AG10803 (cell line): ENCODE data around the gene SAMD10.

Experiments
- DNase-seq: peaks from one replicate; pipeline ENCODE4 v3.0.0; 2010; ENCODE audit warnings: low read depth
- H3K4me3 ChIP-seq: 2 replicates; pipeline ENCODE4 v1.5.1; 2011; ENCODE audit warnings: mild to moderate bottlenecking, low read length, control low read depth
- TF ChIP-seq, protein P1 (sequence below): conservative IDR thresholded peaks from 2 replicates; pipeline ENCODE4 v1.5.1; 2011; ENCODE audit warnings: mild to moderate bottlenecking, low read length, control low read depth, inconsistent platforms

The SAMD10 gene

DNA sequence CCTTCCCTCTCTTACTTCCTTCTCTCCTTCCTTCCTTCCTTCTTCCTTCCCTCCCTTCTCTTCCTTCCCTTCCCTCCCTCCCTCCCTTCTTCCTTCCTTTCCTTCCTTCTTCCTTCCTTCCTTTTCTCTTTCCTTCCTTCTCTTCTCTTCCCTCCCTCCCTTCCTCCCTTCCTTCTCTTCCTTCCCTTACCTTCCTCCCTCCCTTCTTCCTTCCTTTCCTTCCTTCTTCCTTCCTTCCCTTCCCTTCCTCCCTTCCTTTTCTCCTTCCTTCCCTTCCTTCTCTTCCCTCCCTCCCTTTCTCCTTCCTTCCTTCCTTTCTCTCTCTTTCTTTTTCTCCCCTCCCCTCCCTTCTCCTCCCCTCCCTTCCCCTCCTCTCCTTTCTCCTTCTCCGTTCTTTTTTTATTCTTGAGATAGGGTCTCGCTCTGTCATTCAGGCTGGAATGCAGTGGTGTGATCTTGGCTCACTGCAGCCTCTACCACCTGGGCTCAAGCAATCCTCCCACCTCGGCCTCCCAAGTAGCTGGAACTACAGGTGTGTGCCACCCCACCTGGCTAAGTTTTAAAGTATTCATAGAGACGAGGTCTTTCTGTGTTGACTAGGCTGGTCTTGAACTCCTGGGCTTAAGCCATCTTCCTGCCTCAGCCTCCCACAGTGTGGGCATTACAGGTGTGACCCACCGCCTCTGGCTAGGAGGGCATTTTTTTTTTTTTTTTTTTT, 8.6 kb downstream of the SAMD10 start:
- H3K4me3 ChIP-seq = no peak overlapping the region; the same call in 1 of the 2 replicates
- no peak for DNase-seq
- TF ChIP-seq, protein P1, sequence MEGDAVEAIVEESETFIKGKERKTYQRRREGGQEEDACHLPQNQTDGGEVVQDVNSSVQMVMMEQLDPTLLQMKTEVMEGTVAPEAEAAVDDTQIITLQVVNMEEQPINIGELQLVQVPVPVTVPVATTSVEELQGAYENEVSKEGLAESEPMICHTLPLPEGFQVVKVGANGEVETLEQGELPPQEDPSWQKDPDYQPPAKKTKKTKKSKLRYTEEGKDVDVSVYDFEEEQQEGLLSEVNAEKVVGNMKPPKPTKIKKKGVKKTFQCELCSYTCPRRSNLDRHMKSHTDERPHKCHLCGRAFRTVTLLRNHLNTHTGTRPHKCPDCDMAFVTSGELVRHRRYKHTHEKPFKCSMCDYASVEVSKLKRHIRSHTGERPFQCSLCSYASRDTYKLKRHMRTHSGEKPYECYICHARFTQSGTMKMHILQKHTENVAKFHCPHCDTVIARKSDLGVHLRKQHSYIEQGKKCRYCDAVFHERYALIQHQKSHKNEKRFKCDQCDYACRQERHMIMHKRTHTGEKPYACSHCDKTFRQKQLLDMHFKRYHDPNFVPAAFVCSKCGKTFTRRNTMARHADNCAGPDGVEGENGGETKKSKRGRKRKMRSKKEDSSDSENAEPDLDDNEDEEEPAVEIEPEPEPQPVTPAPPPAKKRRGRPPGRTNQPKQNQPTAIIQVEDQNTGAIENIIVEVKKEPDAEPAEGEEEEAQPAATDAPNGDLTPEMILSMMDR = no peak

DNA sequence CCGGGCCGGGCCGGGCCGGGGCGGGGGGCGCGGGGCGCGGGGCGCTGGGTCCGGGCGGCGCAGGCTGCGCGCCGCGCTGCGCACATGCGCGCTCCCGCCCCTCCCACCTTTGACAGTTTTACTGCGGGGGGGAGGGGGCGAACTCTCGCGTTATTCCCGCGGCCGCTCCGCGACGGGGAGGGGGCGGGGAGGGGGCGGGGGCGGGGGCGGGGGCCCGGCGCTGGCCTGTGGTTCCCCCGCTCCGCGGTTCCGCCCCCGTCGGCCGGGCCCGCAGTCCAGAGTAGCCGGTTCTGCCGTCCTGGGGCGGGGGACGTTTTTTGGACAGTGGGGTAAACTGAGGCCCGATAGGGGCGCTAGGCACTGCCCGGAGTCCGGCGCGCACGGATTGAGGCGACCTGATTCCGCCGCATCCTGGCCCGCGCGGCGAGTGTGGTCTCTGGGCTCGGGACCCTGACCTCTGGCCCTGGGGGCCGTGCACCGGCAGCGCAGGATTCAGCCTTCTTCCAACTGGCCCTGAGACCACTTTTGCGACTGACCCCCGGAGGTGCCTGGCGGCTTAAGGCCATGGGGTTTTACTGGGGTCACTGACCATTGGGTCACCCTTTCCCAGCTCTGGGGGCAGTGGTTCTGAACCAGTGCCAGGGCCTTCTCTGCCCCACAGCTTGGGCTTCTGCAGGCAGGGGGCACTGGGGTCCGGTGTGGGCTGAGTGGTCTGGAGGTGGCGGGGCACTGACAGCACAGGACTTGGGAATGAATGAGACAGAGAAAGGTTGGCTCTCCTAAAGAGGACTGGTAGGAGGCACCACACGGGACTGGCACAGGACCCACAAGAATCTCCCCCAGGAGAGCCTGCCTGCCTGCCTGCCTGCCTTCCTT, 9.4 kb downstream of the SAMD10 start, which contains the start of gene ZNF512B:
Gene ZNF512B (minus strand): TSS at position 93 of the 876 bp plus-strand sequence. CDS start 1,980 bp downstream, outside the sequence.
- TF ChIP-seq, protein P1 = no peak
- peak; percentile 52 for DNase-seq
- peak within 1 kb of the TSS; percentile 67 for H3K4me3 ChIP-seq

DNA sequence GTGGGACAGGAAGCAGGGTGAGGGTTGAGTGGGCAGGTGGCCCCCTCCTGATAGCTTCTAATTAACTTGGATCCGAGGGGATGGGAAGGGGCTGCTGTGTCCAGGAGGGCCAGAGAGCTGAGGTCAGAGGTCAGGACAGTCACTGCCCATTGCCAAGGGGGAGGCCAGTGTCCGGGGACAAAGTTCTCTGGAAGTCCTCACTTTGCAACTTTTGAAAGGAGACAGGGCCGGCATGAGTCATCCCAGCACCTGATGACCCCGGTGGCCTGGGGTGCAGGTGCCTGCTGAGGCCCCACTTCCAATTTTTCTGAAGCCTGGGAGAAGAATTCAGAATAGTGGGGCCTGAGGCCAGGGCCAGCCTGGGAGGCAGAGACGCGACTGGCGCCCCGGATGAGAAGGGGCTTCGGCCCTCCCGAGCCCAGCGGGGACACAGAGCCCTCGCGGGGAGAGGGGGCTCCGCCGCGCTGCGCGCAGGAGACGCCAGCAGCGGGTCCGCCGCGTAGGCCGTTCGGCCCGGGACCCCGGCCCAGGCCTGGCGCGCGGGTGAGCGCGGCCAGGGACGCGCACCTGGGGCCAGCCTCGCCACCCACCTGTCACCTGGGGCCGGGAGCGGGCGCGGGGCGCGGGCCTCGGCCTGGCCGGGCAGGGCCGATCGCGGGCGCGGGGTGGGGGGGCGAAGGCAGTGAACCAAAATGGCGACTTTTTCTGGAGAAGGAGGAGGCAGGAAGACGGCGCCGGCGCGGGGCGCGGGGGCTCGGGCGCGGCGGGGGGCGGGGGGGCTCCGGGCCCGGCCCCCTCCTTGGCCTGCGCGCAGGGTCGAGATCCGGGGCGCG, 10.3 kb downstream of the SAMD10 start:
- H3K4me3 ChIP-seq = peak overlapping the region; percentile 66
- TF ChIP-seq, protein P1 = no peak
- no peak for DNase-seq

DNA sequence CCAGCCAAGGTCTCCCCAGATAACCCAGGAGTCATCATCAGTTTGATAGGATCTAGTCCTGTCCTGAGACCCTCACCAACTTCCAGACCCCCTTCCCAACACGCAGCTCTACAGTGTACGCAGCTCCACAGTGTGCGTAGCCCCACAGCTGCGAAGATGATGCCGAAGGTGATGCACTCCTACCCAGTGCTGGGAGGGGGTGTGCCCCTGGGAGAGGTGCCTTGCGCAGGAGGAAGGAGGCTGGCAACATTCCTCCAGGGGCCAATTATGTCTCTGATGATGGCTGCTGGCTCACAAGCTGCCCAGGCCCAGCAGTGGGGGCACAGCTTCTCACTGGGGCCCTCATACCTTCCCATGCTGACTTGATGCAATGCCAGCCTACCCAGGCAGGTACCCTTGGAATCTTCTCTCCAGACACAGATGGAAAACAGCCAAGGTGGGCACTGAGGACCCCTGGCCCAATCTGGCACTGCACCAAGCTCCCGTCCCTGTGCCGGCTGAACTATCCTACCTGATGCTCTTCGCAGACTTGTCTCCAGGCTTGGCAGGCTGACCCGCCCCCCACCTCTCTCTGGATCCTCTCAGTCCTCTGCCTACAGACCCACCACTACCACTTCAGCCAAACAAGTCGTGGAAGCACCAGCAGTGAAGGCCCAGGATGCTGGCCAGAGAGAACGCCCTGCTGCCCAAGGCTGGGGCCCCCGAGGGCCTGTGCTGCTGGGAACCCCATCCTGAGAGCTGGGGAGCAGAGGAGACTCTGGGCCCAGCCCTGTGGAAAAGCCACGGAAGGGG, 11.1 kb downstream of the SAMD10 start:
- DNase-seq = no peak
- H3K4me3 ChIP-seq = peak overlapping the region; percentile 66
- TF ChIP-seq, protein P1 = no peak

DNA sequence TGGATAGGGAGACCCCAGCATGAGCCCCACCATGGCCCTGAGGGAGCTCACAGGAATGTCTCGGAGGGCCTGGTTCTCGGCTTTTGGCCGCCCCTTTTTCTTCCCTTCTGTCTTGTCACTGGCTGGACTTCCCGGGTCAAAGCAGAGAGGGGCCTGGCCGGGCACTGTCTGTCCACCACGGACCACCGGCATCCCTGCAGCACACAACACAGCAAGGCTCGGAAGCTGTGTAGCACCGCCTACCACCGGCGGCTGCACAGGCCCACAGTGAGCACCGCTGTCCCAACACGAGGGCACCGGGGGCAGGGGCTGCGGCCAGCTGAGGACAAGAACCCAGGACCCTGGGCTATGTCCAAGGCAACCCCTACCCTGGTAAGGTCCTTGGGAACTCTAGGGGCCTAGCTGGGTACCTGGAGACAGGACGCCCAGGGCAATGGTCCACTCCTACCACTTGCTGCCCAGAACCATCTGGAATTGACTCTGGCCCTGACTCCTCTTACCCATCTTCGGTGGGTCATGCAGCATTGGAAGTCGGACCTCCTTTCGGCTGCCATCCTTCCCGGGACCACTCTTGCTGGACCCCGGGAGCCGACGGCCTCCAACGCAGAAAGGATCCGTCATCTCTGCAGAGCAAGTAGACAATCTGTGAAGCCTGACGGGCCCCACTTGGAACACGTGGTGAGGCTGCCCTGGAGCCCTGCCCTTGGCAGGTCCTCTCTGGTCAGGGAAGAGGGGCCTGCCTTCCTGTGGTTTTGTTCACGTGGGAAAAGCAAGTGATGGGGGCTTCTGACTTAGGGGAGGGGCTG, 11.9 kb downstream of the SAMD10 start:
- DNase-seq = no peak
- TF ChIP-seq, protein P1 = no peak
- no peak overlapping the region for H3K4me3 ChIP-seq
